ENCODE data around the gene TOPAZ1.

The TOPAZ1 gene

GRCh38 chr3:44355362-44356033 lies 113.8 kb downstream of the TOPAZ1 start:
- Histone ChIP-seq H3K27ac (ENCODE audit: low read length) (no peak overlapping the region), H3K36me3 (ENCODE audit: control insufficient read depth in 1 of 2, insufficient read depth in 2 of 2, low read length in 2 of 2) (peaks cover 7 to 10% of the 10 kb centered on the region in 2 donors), H3K4me3 (ENCODE audit: low read depth in 1 of 2, low read length in 2 of 2) (no peak overlapping the region), H3K27me3 (ENCODE audit: low read depth, low read length) (no peaks in the 10 kb centered on the region), H3K4me1 (ENCODE audit: control insufficient read depth in 1 of 2, insufficient read depth in 2 of 2, low read length in 2 of 2) (peaks cover 0 to 13% of the 10 kb centered on the region in 2 donors), H3K9me3 (ENCODE audit: control insufficient read depth in 1 of 2, low read length in 2 of 2) (peaks cover 0 to 3% of the 10 kb centered on the region in 2 donors)

- H3K4me1 ChIP-seq (ENCODE audit: control insufficient read depth in 1 of 2, insufficient read depth in 2 of 2, low read length in 2 of 2) = peaks cover 0 to 13% of the 10 kb centered on the region in 2 donors
- H3K36me3 ChIP-seq (ENCODE audit: control insufficient read depth in 1 of 2, insufficient read depth in 2 of 2, low read length in 2 of 2) = peaks cover 7 to 17% of the 10 kb centered on the region in 2 donors
- peaks cover 0 to under 1% of the 10 kb centered on the region in 2 donors for H3K9me3 ChIP-seq (ENCODE audit: control insufficient read depth in 1 of 2, low read length in 2 of 2)
- H3K27ac ChIP-seq (ENCODE audit: low read length) = no peak overlapping the region
- H3K4me3 ChIP-seq (ENCODE audit: low read depth in 1 of 2, low read length in 2 of 2) = no peak overlapping the region
- no peaks in the 10 kb centered on the region for H3K27me3 ChIP-seq (ENCODE audit: low read depth, low read length)
Observed at GRCh38 chr3:44359146-44359751, 117.6 kb downstream of the TOPAZ1 start.

- no peaks in the 10 kb centered on the region for H3K27me3 ChIP-seq (ENCODE audit: low read depth, low read length)
- H3K9me3 ChIP-seq (ENCODE audit: control insufficient read depth in 1 of 2, low read length in 2 of 2) = no peaks in the 10 kb centered on the region
- H3K4me1 ChIP-seq (ENCODE audit: control insufficient read depth in 1 of 2, insufficient read depth in 2 of 2, low read length in 2 of 2) = no peaks in the 10 kb centered on the region
- H3K4me3 ChIP-seq (ENCODE audit: low read depth in 1 of 2, low read length in 2 of 2) = no peak overlapping the region
- H3K36me3 ChIP-seq (ENCODE audit: control insufficient read depth in 1 of 2, insufficient read depth in 2 of 2, low read length in 2 of 2) = peaks cover 5 to 25% of the 10 kb centered on the region in 2 donors
- H3K27ac ChIP-seq (ENCODE audit: low read length) = no peak overlapping the region
Observed at GRCh38 chr3:44363591-44363990, 121.9 kb downstream of the TOPAZ1 start.

- no peaks in the 10 kb centered on the region for H3K27me3 ChIP-seq (ENCODE audit: low read depth, low read length)
- no peaks in the 10 kb centered on the region for H3K4me1 ChIP-seq (ENCODE audit: control insufficient read depth in 1 of 2, insufficient read depth in 2 of 2, low read length in 2 of 2)
- no peak overlapping the region for H3K4me3 ChIP-seq (ENCODE audit: low read depth in 1 of 2, low read length in 2 of 2)
- no peaks in the 10 kb centered on the region for H3K9me3 ChIP-seq (ENCODE audit: control insufficient read depth in 1 of 2, low read length in 2 of 2)
- H3K36me3 ChIP-seq (ENCODE audit: control insufficient read depth in 1 of 2, insufficient read depth in 2 of 2, low read length in 2 of 2) = peaks cover 11 to 15% of the 10 kb centered on the region in 2 donors
- H3K27ac ChIP-seq (ENCODE audit: low read length) = no peak overlapping the region
Observed at GRCh38 chr3:44365952-44366351, 124.3 kb downstream of the TOPAZ1 start.

- Histone ChIP-seq H3K9me3 (ENCODE audit: control insufficient read depth in 1 of 2, low read length in 2 of 2) (no peaks in the 10 kb centered on the region), H3K36me3 (ENCODE audit: control insufficient read depth in 1 of 2, insufficient read depth in 2 of 2, low read length in 2 of 2) (peaks cover 0 to 11% of the 10 kb centered on the region in 2 donors), H3K27me3 (ENCODE audit: low read depth, low read length) (no peaks in the 10 kb centered on the region)
Observed at GRCh38 chr3:44375450-44375849, 133.8 kb downstream of the TOPAZ1 start.

More at GRCh38 chr3:44375450-44375849, 133.8 kb downstream of the TOPAZ1 start:
- Histone ChIP-seq H3K27ac (ENCODE audit: low read length) (no peak overlapping the region), H3K4me1 (ENCODE audit: control insufficient read depth in 1 of 2, insufficient read depth in 2 of 2, low read length in 2 of 2) (no peaks in the 10 kb centered on the region), H3K4me3 (ENCODE audit: low read depth in 1 of 2, low read length in 2 of 2) (no peak overlapping the region)

Measured in muscle layer of duodenum (tissue), 2 donors.